ENCODE data around the gene MITF.
A peak's percentile ranks its signal among the peaks of the same experiment; 100 is the strongest.
"Not testable (repeated sequence)": the region's sequence is repeated elsewhere in the genome, so short reads cannot be mapped to it uniquely, and the experiment has no call there.

MITF gene

DNA sequence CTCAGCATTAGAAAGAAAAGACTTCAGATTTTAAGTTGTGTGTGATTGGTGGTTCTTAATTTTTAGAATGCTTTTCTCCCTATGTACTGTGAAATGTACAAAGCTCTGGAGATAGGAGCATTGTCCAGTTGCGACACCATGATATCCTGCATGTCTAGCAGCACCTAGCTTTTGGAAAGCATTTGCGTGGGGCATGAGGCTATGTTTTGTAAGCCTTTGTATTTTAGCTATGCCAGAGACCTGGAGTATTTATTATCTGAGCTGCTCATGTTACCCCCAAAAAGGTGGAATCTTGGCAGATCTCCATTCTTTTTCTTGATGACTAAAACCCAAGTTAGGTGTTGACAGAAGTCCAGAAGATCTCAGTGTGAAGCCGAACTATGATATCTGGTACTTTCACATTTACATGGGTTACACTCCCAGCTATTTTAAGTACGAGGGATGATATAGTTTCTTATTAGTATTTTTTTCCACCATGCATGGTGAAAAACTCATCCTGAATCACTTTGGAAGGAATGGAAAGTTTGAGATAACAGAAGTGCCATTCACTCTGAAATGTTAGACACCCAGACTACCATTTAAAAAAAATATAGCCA is 133.6 kb downstream of the MITF start:
- DNase-seq (ENCODE audit: low spot score): no peak

GRCh38 chr3:69876073-69876472 is 136.8 kb downstream of the MITF start:
- no peak for DNase-seq (ENCODE audit: low spot score)

- no peak for DNase-seq (ENCODE audit: low spot score)
Observed at GRCh38 chr3:69878254-69878653, 139.0 kb downstream of the MITF start.

DNA sequence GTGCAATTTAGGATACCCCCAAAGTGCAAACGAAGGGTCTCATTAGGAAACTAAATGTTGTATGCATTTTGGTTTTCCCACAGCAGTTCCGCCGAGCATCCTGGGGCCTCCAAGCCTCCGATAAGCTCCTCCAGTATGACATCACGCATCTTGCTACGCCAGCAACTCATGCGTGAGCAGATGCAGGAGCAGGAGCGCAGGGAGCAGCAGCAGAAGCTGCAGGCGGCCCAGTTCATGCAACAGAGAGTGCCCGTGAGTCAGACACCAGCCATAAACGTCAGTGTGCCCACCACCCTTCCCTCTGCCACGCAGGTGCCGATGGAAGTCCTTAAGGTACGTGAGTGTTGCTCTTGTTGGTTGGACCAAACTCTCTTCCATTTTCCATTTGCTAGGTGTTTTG is 139.8 kb downstream of the MITF start:
- DNase-seq (ENCODE audit: low spot score): no peak

- no peak for DNase-seq (ENCODE audit: low spot score)
Observed at GRCh38 chr3:69880069-69880640, 140.9 kb downstream of the MITF start.

DNA sequence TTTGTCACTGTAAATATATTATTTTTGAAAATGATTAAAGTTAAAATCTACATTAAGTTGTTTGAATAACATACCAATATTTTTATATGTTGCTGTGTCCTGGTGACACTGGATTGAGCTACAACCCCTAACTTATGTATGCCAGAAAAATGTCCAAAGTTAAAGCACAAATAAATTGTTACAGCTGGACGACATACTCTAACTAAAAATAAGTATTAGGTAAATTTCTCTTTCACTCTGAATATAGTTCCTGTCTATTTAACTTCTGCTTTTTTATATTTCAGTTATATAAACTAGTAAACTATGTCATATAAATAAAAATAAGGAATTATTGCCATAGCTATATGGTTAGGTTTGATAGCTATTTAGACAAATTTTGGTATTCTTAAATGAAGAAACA is 141.8 kb downstream of the MITF start:
- DNase-seq (ENCODE audit: low spot score): no peak

DNA sequence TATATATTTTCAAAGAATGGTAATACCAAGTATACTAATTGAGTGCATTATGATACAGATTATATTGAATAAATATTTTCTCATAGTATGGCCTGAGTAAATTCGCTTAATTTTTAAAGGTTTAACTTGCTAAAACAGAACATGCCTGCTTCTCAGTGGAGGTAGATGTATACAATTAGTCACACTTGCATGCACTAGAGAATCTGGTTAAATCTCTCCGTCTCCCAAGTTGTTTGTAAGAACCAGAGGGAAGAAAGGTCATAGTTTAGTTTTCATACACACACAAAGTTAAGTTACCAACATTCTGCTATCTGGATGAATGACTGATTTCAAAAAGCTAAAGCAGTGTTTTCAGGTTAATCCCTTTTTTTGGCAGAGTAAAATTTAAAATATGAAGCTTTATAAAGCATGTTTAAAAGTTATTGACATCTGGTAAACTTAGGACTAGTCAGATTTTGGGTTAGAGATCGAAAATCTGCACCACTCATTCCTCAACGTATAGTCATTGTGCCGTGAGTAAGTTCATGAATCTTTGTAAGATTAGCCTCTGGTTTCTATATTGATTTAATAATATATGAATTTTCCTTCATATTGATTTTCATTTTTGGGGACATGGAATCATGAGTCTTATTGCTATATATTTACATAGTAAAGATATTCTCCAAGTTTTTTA is 142.6 kb downstream of the MITF start:
- no peak for DNase-seq (ENCODE audit: low spot score)

- DNase-seq (ENCODE audit: low spot score): no peak
Observed at GRCh38 chr3:69882560-69882959, 143.3 kb downstream of the MITF start.

- no peak for DNase-seq (ENCODE audit: low spot score)
Observed at GRCh38 chr3:69888040-69888942, 149.0 kb downstream of the MITF start.

DNA sequence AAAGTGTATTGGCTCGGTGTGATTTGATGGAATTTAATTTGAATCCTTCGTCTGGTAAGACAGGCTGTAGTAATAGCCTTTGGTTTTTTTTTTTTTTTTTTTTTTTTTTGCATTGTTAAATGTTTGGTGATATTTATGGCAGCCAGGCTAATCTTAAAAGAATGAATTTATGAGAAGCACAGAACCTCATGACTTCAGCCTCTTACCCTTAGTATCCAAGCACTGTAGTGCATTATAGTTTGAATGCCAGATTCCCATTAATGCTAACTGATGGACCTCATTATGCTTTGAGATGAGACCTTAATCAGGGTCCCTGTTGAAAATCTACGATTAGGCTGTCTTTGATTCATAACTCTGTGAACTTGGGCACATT is 149.7 kb downstream of the MITF start:
- DNase-seq (ENCODE audit: low spot score): no peak

GRCh38 chr3:69890084-69890483 is 150.8 kb downstream of the MITF start:
- DNase-seq (ENCODE audit: low spot score): peak; percentile 39

DNA sequence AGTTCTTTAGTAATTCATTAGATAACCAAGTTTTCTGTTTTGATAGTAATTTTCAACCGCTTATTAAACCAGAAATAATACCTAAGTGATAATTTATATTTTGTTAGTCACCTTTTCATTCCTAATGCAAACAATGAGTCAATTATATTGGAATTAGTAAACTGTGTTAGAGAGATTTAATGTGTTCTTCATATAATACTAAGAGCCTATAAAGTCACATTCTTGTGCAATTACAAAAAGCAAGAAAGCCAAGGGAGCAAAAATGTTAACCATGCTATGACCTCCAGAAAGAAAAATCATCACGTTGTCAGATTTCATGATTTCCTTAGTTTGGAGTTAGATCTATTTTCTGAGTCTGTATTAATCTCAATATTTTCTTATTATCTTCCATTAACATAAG is 151.4 kb downstream of the MITF start:
- no peak for DNase-seq (ENCODE audit: low spot score)

DNA sequence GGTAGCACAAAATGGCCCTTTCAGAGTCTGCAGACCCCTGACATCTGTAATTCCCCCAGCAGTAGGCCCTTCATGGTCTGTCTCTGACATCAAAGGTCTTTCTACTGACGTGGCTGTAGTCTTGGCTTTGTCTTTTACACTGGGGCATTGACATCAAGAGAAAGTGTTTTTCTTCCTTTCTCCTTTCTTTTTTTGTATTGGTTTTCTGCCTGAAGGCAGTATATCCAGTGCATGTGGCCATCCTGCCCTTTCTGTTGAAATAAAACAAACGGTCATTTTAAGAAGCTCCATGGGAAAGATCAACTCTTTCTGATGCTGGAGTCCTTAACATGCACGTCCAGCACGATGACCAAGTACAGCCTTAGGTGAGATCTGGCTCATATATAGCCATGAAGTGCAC is 153.4 kb downstream of the MITF start:
- no peak for DNase-seq (ENCODE audit: low spot score)

DNA sequence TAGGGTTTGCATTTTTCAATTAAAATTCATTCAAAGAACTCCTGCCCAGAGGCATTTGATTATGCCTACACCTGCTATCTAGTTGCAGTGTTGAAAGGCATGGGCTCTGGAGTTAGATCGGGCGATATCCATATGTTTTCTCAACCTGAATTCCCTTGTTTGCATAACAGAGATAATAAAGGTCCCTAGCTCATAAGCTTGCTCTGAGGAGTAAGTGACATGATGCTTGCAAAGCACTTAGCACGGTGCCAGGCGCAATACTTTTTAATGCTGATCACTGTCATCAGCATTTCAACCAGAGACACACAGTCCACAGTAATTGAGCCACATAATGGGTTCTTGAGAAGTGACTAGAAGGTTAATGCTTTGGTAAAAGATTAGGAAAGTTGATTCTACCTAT is 154.0 kb downstream of the MITF start:
- no peak for DNase-seq (ENCODE audit: low spot score)

DNA sequence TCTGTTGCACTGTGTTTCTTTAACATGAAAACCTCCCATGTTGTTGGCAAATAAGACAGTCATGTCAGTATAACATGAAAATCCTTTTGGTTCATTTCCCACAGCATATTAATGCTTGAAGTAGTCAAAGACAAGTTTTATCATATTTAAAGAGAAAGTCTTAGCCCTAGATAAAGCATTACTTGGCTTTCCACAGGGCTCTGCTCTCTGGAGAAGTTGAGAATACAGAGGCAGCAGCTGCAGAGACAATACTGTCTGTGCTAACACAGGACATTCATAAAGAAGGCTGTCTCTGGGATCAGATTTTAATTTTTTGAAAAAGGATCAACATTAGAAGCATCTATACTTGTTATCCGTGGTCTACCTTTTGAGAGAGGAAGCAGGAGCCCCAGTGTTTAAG is 156.8 kb downstream of the MITF start:
- DNase-seq (ENCODE audit: low spot score): no peak

- DNase-seq (ENCODE audit: low spot score): no peak
Observed at GRCh38 chr3:69900331-69900730, 161.1 kb downstream of the MITF start.

- no peak for DNase-seq (ENCODE audit: low spot score)
Observed at GRCh38 chr3:69901802-69902201, 162.5 kb downstream of the MITF start.

DNA sequence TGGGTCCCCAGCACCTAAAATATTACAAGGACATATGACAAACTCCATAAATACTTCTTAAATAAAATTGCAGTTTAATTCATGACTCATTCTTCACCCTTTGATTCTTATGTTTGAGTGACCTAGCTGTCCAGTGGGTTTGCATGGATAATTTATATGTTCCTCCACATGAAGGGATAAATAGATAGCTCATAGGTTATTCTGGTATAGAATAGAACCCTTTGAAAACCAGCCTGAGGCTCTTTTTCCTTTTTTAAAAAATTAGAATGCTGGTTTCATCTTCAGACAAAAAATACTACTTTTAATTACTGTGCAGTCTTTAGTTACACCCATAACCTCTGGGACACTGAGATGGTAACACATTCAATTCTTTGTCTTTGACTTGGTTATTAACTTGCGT is 163.1 kb downstream of the MITF start:
- peak; percentile 94 for DNase-seq (ENCODE audit: low spot score)

DNA sequence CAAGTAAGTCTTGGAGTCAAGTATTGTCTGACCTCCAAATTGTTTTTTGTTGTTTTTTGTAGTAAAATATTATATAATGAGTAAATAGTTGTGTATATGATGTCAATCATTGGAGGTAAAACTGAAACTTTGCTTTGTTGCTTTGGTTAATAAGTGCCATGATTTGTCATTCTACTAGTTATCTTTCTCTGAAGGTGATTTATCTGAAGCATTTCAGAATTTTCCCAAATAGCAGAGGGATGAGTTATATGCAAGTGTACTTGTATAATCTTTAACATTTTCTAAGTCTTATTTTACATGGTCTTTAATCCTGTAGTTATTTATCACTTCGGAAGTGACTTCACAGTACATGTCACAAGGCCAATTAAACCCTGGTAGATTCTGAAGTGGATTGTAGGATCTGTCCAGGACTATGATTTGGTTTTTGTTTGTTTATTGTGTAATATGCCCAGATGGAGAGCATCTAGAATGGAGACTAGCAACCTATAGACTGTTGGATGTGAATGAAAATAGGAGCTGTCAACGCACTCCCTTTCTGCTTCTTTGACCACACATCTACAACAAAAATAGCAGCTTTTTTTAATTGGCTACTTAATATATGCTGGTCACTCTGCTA is 167.2 kb downstream of the MITF start:
- no peak for DNase-seq (ENCODE audit: low spot score)

- no peak for DNase-seq (ENCODE audit: low spot score)
Observed at GRCh38 chr3:69907554-69907953, 168.3 kb downstream of the MITF start.

DNA sequence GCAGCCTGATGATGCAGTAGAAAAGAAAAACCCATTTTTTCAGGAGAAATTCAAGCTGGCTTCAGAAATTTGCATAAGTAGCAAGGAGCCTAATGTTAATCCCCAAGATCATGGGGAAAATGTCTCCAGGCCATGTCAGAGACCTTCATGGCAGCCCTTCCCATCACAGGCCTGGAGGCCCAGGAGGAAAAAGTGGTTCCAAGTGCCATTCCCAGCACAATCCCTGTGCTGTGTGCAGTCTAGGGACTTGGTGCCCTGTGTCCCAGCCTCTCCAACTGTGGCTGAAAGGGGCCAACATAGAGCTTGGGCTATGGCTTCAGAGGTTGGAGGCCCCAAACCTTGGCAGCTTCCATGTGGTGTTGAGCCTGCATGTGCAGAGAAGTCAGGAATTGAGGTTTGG is 170.6 kb downstream of the MITF start:
- DNase-seq (ENCODE audit: low spot score): not testable (repeated sequence)

DNA sequence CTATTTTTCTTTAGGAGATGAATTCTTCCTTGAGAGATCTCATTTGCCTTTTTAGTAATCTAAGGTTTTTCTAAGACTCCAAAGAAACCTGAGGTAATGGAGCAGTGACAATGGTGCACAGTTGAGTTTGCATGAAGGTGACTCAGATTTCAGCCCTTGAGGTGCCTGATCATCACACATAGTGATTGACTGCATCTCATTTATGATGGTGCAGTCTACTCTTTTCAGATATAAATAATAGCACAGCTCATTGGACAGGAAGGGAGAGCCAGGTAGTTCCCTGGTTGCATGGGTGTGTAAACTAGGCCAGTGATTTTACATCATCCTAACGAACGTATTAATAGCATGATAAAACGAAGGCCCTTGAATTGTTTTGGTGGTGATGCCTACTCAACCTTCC is 174.2 kb downstream of the MITF start:
- no peak for DNase-seq (ENCODE audit: low spot score)
